Cardiac muscle cell (in vitro differentiated cells and primary cell): Measurements from ENCODE around the gene UBE2J1. TPM values are rescaled to one million over a fixed set of nuclear protein-coding genes. Genes with fewer than 3 reads are reported as not detected.
A peak's percentile ranks its signal among the peaks of the same experiment; 100 is the strongest.

Experiments
- DNase-seq, 2 donors: peaks; one replicate each; pipeline versions ENCODE4 v3.0.0 to v3.0.0-alpha.2; 2010 to 2017; ENCODE audit warnings: low read depth in 1 of 2, low spot score in 1 of 2
- H3K27ac ChIP-seq: fragments of 200-600 bp; sonication (generic); 2 replicates; pipeline ENCODE4 v1.5.1; 2016
- H3K27me3 ChIP-seq: fragments of 200-600 bp; sonication (generic); 2 replicates; pipeline ENCODE4 v1.6.0; 2016; ENCODE audit warnings: control low read depth
- H3K36me3 ChIP-seq: fragments of 200-600 bp; sonication (generic); 2 replicates; pipeline ENCODE4 v1.5.1; 2016; ENCODE audit warnings: control low read depth
- H3K4me1 ChIP-seq: fragments of 200-600 bp; sonication (generic); 2 replicates; pipeline ENCODE4 v1.8.1; 2017; ENCODE audit warnings: low read depth, mild to moderate bottlenecking, mixed run types
- H3K4me3 ChIP-seq: fragments of 200-600 bp; sonication (generic); 2 replicates; pipeline ENCODE4 v1.5.1; 2016; ENCODE audit warnings: mild to moderate bottlenecking
- H3K9me3 ChIP-seq: fragments of 200-600 bp; sonication (generic); 2 replicates; pipeline ENCODE4 v1.5.1; 2017; ENCODE audit warnings: low read depth, mild to moderate bottlenecking, control low read depth
- polyA plus RNA-seq: library from polyadenylated mRNA; unstranded; fragments of >200 nt; fragmentation: Nextera tagmentation; extraction: Ambion mirVana; gene quantifications from 2 replicates; pipeline ENCODE4 v1.2.1, GENCODE V29; 2016
- total RNA-seq: library from RNA; depleted of rRNA; stranded (reverse); fragments of >200 nt; gene quantifications from 2 replicates; pipeline ENCODE4 v1.2.3, GENCODE V29; 2016
- TF ChIP-seq, protein P1 (sequence below): IDR thresholded peaks from 2 replicates; pipeline ENCODE4 v1.5.1; 2012; ENCODE audit warnings: low read depth, mild to moderate bottlenecking, low read length

Gene UBE2J1
- total and polyA plus RNA-seq, 2 experiments from 2014 or later = 17.9 to 28.7 TPM

DNA sequence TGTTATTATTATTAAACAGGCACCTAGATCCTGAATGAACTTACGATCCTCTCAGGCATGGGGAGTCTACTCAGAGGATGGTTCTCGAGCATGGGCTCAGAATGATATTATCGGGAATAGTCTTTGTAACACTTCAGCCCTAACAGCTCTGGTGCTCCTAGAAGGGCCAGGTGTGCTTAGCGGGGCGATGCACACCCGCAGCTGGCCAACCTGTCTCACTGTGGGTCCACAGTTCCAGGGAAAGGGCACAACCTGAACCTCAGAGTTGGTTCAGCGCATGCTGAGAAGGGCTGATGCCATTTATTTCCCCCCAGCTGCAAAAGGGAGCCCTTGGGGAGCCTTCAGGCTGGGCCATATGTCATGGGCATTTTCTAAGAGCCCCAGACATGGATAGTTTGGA, 33.3 kb upstream of the UBE2J1 start:
- DNase-seq = no peak
- Histone ChIP-seq H3K9me3 (no peaks in the 10 kb centered on the region), H3K36me3 (peaks cover 11% of the 10 kb centered on the region), H3K27ac (no peak overlapping the region), H3K27me3 (no peaks in the 10 kb centered on the region), H3K4me1 (no peaks in the 10 kb centered on the region), H3K4me3 (no peak overlapping the region)
- TF ChIP-seq, protein P1, sequence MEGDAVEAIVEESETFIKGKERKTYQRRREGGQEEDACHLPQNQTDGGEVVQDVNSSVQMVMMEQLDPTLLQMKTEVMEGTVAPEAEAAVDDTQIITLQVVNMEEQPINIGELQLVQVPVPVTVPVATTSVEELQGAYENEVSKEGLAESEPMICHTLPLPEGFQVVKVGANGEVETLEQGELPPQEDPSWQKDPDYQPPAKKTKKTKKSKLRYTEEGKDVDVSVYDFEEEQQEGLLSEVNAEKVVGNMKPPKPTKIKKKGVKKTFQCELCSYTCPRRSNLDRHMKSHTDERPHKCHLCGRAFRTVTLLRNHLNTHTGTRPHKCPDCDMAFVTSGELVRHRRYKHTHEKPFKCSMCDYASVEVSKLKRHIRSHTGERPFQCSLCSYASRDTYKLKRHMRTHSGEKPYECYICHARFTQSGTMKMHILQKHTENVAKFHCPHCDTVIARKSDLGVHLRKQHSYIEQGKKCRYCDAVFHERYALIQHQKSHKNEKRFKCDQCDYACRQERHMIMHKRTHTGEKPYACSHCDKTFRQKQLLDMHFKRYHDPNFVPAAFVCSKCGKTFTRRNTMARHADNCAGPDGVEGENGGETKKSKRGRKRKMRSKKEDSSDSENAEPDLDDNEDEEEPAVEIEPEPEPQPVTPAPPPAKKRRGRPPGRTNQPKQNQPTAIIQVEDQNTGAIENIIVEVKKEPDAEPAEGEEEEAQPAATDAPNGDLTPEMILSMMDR = no peak

DNA sequence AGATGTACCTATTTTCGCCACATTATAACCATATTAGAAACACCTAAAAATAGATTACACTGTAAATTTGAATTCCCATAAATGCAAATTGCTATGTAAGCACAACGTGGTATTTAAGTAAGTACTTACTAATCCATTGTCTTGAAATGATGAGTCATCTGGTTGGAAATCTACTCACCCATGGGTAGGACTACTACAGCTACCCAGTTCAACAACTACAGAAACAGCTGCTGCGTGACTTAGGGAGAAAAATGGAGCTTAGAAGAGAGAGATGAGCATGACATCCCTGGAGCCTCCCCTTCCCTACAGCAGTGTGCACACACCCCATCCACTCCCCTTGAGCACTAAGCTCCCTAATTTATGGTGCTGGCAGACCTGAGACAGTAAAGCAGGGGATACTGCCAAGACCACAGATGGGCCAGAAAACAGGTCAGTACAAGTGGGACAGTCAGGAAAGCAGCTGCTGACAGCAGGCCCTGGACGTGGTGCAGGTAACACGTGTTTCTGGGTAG, 32.7 kb upstream of the UBE2J1 start:
- Histone ChIP-seq H3K36me3 (peaks cover 11% of the 10 kb centered on the region), H3K4me1 (no peaks in the 10 kb centered on the region), H3K27me3 (no peaks in the 10 kb centered on the region), H3K4me3 (no peak overlapping the region), H3K9me3 (no peaks in the 10 kb centered on the region), H3K27ac (no peak overlapping the region)
- TF ChIP-seq, protein P1 = no peak
- DNase-seq = peak in 1 of 2 donors; percentile 46

DNA sequence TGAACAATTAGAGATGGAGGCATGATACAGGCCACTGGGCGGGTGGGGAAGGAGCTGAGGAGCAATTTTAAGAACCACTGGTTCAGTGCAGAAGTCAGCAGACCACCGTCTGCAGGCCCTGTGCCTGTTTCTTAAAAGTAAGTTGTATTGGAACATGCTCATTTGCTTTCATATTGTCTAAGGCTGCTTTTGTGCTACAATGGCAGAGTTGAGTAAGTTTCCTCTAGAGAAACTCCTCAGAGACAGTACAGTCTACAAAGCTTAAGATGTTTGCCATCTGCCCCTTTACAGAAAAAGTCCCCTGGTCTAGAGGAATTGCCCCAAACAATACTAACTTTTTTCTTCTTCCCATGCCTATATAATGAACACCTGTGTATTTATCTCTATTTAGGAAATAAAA, 28.5 kb upstream of the UBE2J1 start:
- Histone ChIP-seq H3K36me3 (peaks cover 3% of the 10 kb centered on the region), H3K9me3 (no peaks in the 10 kb centered on the region), H3K27ac (no peak overlapping the region), H3K4me3 (no peak overlapping the region), H3K4me1 (peaks cover under 1% of the 10 kb centered on the region), H3K27me3 (no peaks in the 10 kb centered on the region)
- DNase-seq = no peak
- TF ChIP-seq, protein P1 = no peak

DNA sequence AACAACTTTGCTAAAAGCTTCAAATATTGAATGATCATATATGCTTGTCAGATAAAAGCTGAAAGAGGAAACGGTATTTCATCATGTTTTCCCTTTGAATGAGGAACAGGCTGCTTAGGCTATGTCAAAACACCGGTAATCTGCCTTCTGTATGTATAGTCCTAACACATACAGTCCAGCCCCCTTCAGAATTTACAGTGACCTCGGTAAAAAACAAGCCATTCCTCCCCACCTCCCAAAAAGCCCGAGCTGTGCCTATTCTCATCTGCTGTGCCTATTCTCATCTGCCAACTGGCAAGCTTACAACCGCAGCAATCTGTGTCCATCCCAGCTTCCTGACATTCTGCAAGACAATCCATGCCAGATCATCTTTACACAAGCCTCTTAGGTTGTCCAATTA, 26.8 kb upstream of the UBE2J1 start:
- H3K36me3 ChIP-seq = no peaks in the 10 kb centered on the region
- no peak overlapping the region for H3K4me3 ChIP-seq
- no peaks in the 10 kb centered on the region for H3K27me3 ChIP-seq
- no peak overlapping the region for H3K27ac ChIP-seq
- peaks cover 10% of the 10 kb centered on the region for H3K4me1 ChIP-seq
- DNase-seq = peak in 1 of 2 donors; percentile 7
- no peaks in the 10 kb centered on the region for H3K9me3 ChIP-seq
- TF ChIP-seq, protein P1 = no peak

DNA sequence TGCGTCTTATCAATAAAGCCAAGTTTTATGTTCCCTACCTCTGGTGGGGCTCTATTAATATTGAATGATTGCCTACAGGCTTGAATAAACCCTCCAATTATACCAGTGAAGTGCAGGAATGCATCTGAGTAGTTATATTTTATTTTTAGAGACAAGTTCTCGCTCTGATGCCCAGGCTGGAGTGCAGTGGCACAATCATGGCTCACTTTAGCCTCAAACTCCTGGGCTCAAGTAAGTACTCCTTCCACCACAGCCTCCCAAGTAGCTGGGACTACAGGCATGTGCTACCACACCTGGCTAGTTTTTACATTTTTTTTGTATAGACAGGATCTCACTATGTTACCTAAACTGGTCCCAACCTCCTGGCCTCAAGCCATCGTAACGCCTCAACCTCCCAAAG, 26.1 kb upstream of the UBE2J1 start:
- no peak overlapping the region for H3K4me3 ChIP-seq
- H3K27me3 ChIP-seq = no peaks in the 10 kb centered on the region
- TF ChIP-seq, protein P1 = no peak
- no peak for DNase-seq
- H3K4me1 ChIP-seq = peaks cover 10% of the 10 kb centered on the region
- no peaks in the 10 kb centered on the region for H3K9me3 ChIP-seq
- H3K27ac ChIP-seq = no peak overlapping the region
- no peaks in the 10 kb centered on the region for H3K36me3 ChIP-seq
